GM12878 (cell line): ENCODE measurements around the gene PHF21B. TPM values are rescaled to one million over a fixed set of nuclear protein-coding genes. Genes with fewer than 3 reads are reported as not detected.

Experiments
- ATAC-seq: fragments of 200-7000 bp; cut with Tn5 transposase; 3 replicates; pipeline ENCODE4 v1.9.1; 2020; ENCODE audit warnings: mild to moderate bottlenecking, moderate library complexity
- BruUV-seq: library from RNA; stranded (reverse); fragments of 400-500 nt; replicated peaks from 2 replicates; lab custom pipeline; 2021; lab: Mats Ljungman, UMichigan
- CTCF ChIA-PET: fragments of 300-600 bp; sonication (Branson Sonifier 250); formaldehyde crosslinking; extraction: SDS; loops from one replicate; lab custom pipeline; 2021; ENCODE audit warnings: inconsistent platforms; lab: Yijun Ruan, JAX
- POLR2A ChIA-PET: fragments of 350-600 bp; formaldehyde crosslinking; extraction: SDS; loops from one replicate; lab custom pipeline; 2021; ENCODE audit warnings: inconsistent platforms; lab: Charles Lee
- RAD21 ChIA-PET: fragments of 300-600 bp; sonication (Branson Sonifier 250); formaldehyde crosslinking; loops from one replicate; lab custom pipeline; 2023; ENCODE audit warnings: antibody characterized with exemption; ENCODE audit not compliant: unreplicated experiment; lab: Charles Lee
- SMC1A ChIA-PET: fragments of 300-600 bp; sonication (Branson Sonifier 250); formaldehyde crosslinking; loops from one replicate; lab custom pipeline; 2023; ENCODE audit not compliant: unreplicated experiment, uncharacterized antibody; lab: Charles Lee
- DNase-seq: peaks from one replicate; pipeline ENCODE4 v3.0.0-alpha.2; 2011; ENCODE audit warnings: low read depth, low spot score
- FAIRE-seq: peaks from 3 replicates; lab custom pipeline; 2011; peaks lifted over from hg19 to GRCh38; lab: Jason Lieb, UNC
- H2AFZ ChIP-seq: 2 replicates; pipeline ENCODE4 v1.6.0; 2011; ENCODE audit warnings: low read depth, low read length, control low read depth; ENCODE audit not compliant: control insufficient read depth
- H3K27ac ChIP-seq: 2 replicates; pipeline ENCODE4 v1.5.1; 2011; ENCODE audit warnings: control low read depth; ENCODE audit not compliant: control insufficient read depth, insufficient read depth
- H3K27me3 ChIP-seq, 2 experiments: replicated peaks in 1 of 2; 2 replicates each; pipeline versions ENCODE4 v1.6.0 to v1.6.1; 2011; ENCODE audit warnings: low read length in 1 of 2; ENCODE audit not compliant: control insufficient read depth in 2 of 2, insufficient read depth in 2 of 2
- H3K36me3 ChIP-seq, 2 experiments: 2 replicates each; pipeline ENCODE4 v1.5.1; 2011; ENCODE audit warnings: low read length in 1 of 2; ENCODE audit not compliant: control insufficient read depth in 2 of 2, insufficient read depth in 2 of 2
- H3K4me1 ChIP-seq: 2 replicates; pipeline ENCODE4 v1.6.1; 2011; ENCODE audit warnings: mild to moderate bottlenecking, low read length, moderate library complexity, mixed read lengths; ENCODE audit not compliant: control insufficient read depth, insufficient read depth
- H3K4me2 ChIP-seq: 2 replicates; pipeline ENCODE4 v1.6.0; 2011; ENCODE audit warnings: control low read depth; ENCODE audit not compliant: control insufficient read depth, insufficient read depth
- H3K4me3 ChIP-seq: fragments of 200-600 bp; sonication (generic); 2 replicates; pipeline ENCODE4 v1.5.1; 2016
- H3K79me2 ChIP-seq: 2 replicates; pipeline ENCODE4 v1.6.0; 2011; ENCODE audit warnings: low read length; ENCODE audit not compliant: control insufficient read depth, insufficient read depth
- H3K9ac ChIP-seq: 2 replicates; pipeline ENCODE4 v1.8.0; 2011; ENCODE audit warnings: low read length, control low read depth, mixed read lengths; ENCODE audit not compliant: control insufficient read depth, insufficient read depth
- H3K9me3 ChIP-seq: replicated peaks from 3 replicates; pipeline ENCODE4 v1.5.1; 2011; ENCODE audit warnings: mild to moderate bottlenecking, low read length; ENCODE audit not compliant: control insufficient read depth, insufficient read depth
- H4K20me1 ChIP-seq: 2 replicates; pipeline ENCODE4 v1.6.0; 2011; ENCODE audit not compliant: control insufficient read depth, insufficient read depth
- IKZF2 ChIP-seq, 2 experiments: fragments of 450-650 bp; IDR thresholded peaks; 2 replicates each; pipeline ENCODE4 v1.6.1; 2017; ENCODE audit warnings: mild to moderate bottlenecking in 2 of 2, moderate library complexity in 2 of 2
- IRF5 ChIP-seq: fragments of 450-650 bp; IDR thresholded peaks from 2 replicates; pipeline ENCODE4 v1.6.1; 2017; ENCODE audit warnings: borderline replicate concordance
- NFYB ChIP-seq: IDR thresholded peaks from 2 replicates; pipeline ENCODE4 v1.6.1; 2011; ENCODE audit warnings: low read depth, mild to moderate bottlenecking, low read length, improper control_type of control experiment, moderate library complexity; ENCODE audit not compliant: insufficient read depth
- PAX5 ChIP-seq: IDR thresholded peaks from 2 replicates; pipeline ENCODE4 v1.6.1; 2011; ENCODE audit warnings: low read depth, low read length, borderline replicate concordance
- SUZ12 ChIP-seq: fragments of 200-600 bp; sonication (generic); IDR thresholded peaks from one replicate; pipeline ENCODE4 v1.6.1; 2018; ENCODE audit warnings: antibody characterized with exemption, mild to moderate bottlenecking; ENCODE audit not compliant: unreplicated experiment
- TCF12 ChIP-seq: IDR thresholded peaks from 2 replicates; pipeline ENCODE4 v1.6.1; 2011; ENCODE audit warnings: low read depth, mild to moderate bottlenecking, low read length
- WGBS: methylation state at CpG from one replicate; pipeline ENCODE4 v1.1.6; 2016; ENCODE audit warnings: low lambda C conversion rate; ENCODE audit not compliant: insufficient replicate concordance, insufficient coverage; ENCODE audit errors: missing lambda C conversion rate; 5-methylcytosine and 5-hydroxymethylcytosine counted together
- in situ Hi-C: fragments of 300-500 bp; cut with MboI; formaldehyde crosslinking; loops from 9 replicates; pipeline ENCODE4 v1.14.3; 2018; ENCODE audit warnings: mixed read lengths
- intact Hi-C: fragments of 100-400 bp; cut with micrococcal nuclease; formaldehyde crosslinking; loops from one replicate; pipeline ENCODE4 v1.14.2; 2022; ENCODE audit not compliant: unreplicated experiment
- polyA plus RNA-seq, 11 experiments: library from polyadenylated mRNA; depleted of rRNA in 4 of 11; unstranded in 6 of 11; stranded (reverse) in 5 of 11; fragments of >200 nt; fragmentation: Nextera tagmentation in 4 of 11; fragmentation: Illumina TruSeq in 1 of 11; extraction: Ambion mirVana in 4 of 11; extraction: Trizol in 1 of 11; gene quantifications; 1 replicate in 1 of 11; 2 replicates in 10 of 11; pipeline versions ENCODE4 v1.2.1 to v1.2.3, GENCODE V29; 2011 to 2016; ENCODE audit warnings: inconsistent platforms in 2 of 11, missing spikeins in 2 of 11, low read depth in 1 of 11
- total RNA-seq, 4 experiments: library from RNA; depleted of rRNA in 3 of 4; stranded (reverse); fragments of >200 nt in 3 of 4; fragmentation: Illumina TruSeq in 1 of 4; extraction: Trizol in 1 of 4; gene quantifications; 2 replicates each; pipeline versions ENCODE4 v1.2.1 to v1.2.3, GENCODE V29; 2013 to 2021
- TF ChIP-seq, protein P1 (sequence below): IDR thresholded peaks from 2 replicates; pipeline ENCODE4 v1.6.1; 2011; ENCODE audit warnings: borderline replicate concordance, low read depth, mild to moderate bottlenecking, moderate library complexity, low read length; ENCODE audit not compliant: insufficient read depth, poor library complexity, severe bottlenecking
- TF ChIP-seq, protein P2 (sequence below): fragments of 450-650 bp; IDR thresholded peaks from 2 replicates; pipeline ENCODE4 v1.6.1; 2014; ENCODE audit warnings: mild to moderate bottlenecking
- TF ChIP-seq, protein P3 (sequence below): fragments of 450-650 bp; formaldehyde crosslinking; IDR thresholded peaks from 2 replicates; pipeline ENCODE4 v1.4.0; 2020; ENCODE audit warnings: mild to moderate bottlenecking, moderate library complexity

The PHF21B gene
- total and polyA plus RNA-seq, 10 of the 15 experiments (the other 5 are each of a cell fraction or from before 2014, with no cell fraction given), result 0.03 to 0.35 TPM; not detected in 8

GRCh38 chr22:45006964-45007390, 2.8 kb downstream of the PHF21B start:
- no TSS peak for BruUV-seq
- H3K27me3 ChIP-seq, result peaks cover 0 to 1% of the 10 kb centered on the region in 2 experiments; a peak in 3 of 4 replicates
- H3K9me3 ChIP-seq, result no peaks in the 10 kb centered on the region
- TF ChIP-seq, protein P1, sequence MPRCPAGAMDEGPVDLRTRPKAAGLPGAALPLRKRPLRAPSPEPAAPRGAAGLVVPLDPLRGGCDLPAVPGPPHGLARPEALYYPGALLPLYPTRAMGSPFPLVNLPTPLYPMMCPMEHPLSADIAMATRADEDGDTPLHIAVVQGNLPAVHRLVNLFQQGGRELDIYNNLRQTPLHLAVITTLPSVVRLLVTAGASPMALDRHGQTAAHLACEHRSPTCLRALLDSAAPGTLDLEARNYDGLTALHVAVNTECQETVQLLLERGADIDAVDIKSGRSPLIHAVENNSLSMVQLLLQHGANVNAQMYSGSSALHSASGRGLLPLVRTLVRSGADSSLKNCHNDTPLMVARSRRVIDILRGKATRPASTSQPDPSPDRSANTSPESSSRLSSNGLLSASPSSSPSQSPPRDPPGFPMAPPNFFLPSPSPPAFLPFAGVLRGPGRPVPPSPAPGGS, result no peak
- TF ChIP-seq TCF12 (no peak), IRF5 (no peak), NFYB (no peak), IKZF2 (IDR thresholded peaks at IDR 0.05) (no peak), PAX5 (no peak), SUZ12 (peak; percentile 77)
- TF ChIP-seq, protein P2, sequence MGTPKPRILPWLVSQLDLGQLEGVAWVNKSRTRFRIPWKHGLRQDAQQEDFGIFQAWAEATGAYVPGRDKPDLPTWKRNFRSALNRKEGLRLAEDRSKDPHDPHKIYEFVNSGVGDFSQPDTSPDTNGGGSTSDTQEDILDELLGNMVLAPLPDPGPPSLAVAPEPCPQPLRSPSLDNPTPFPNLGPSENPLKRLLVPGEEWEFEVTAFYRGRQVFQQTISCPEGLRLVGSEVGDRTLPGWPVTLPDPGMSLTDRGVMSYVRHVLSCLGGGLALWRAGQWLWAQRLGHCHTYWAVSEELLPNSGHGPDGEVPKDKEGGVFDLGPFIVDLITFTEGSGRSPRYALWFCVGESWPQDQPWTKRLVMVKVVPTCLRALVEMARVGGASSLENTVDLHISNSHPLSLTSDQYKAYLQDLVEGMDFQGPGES, result no peak
- TF ChIP-seq, protein P3, sequence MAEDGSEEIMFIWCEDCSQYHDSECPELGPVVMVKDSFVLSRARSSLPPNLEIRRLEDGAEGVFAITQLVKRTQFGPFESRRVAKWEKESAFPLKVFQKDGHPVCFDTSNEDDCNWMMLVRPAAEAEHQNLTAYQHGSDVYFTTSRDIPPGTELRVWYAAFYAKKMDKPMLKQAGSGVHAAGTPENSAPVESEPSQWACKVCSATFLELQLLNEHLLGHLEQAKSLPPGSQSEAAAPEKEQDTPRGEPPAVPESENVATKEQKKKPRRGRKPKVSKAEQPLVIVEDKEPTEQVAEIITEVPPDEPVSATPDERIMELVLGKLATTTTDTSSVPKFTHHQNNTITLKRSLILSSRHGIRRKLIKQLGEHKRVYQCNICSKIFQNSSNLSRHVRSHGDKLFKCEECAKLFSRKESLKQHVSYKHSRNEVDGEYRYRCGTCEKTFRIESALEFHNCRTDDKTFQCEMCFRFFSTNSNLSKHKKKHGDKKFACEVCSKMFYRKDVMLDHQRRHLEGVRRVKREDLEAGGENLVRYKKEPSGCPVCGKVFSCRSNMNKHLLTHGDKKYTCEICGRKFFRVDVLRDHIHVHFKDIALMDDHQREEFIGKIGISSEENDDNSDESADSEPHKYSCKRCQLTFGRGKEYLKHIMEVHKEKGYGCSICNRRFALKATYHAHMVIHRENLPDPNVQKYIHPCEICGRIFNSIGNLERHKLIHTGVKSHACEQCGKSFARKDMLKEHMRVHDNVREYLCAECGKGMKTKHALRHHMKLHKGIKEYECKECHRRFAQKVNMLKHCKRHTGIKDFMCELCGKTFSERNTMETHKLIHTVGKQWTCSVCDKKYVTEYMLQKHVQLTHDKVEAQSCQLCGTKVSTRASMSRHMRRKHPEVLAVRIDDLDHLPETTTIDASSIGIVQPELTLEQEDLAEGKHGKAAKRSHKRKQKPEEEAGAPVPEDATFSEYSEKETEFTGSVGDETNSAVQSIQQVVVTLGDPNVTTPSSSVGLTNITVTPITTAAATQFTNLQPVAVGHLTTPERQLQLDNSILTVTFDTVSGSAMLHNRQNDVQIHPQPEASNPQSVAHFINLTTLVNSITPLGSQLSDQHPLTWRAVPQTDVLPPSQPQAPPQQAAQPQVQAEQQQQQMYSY (CRISPR knock-in tag), result no peak
- intact Hi-C loops (no loop called here), in situ Hi-C loops (no loop called here)
- RAD21 ChIA-PET, result no interaction called here
- H4K20me1 ChIP-seq, result no peaks in the 10 kb centered on the region
- H3K4me1 ChIP-seq, result no peaks in the 10 kb centered on the region
- no peak overlapping the region for H2AFZ ChIP-seq
- no peak for DNase-seq
- WGBS, result 23% methylated on average over 7 of the region's 44 CpGs
- no peak for FAIRE-seq
- no peak overlapping the region for H3K4me3 ChIP-seq
- H3K27ac ChIP-seq, result no peak overlapping the region
- no peak for ATAC-seq
- POLR2A ChIA-PET, result no interaction called here
- no peak overlapping the region for H3K4me2 ChIP-seq
- H3K36me3 ChIP-seq, result no peaks in the 10 kb centered on the region
- CTCF ChIA-PET, result no interaction called here
- H3K79me2 ChIP-seq, result no peaks in the 10 kb centered on the region
- SMC1A ChIA-PET, result no interaction called here
- H3K9ac ChIP-seq, result no peak overlapping the region
